Nephron (organoid): ENCODE results near the gene CSMD2.

Source experiments
- H3K27ac Mint-ChIP-seq, 3 experiments: 2 replicates each; pipeline ENCODE4 v1.8.0; 2020; ENCODE audit warnings: mixed read lengths in 3 of 3, mild to moderate bottlenecking in 2 of 3, moderate library complexity in 1 of 3
- H3K27me3 Mint-ChIP-seq: 2 replicates; pipeline ENCODE4 v1.8.0; 2021; ENCODE audit warnings: low read depth, mild to moderate bottlenecking, moderate library complexity, mixed read lengths
- H3K36me3 Mint-ChIP-seq: 2 replicates; pipeline ENCODE4 v1.8.0; 2020; ENCODE audit warnings: low read depth, mixed read lengths
- H3K4me1 Mint-ChIP-seq: 2 replicates; pipeline ENCODE4 v1.8.0; 2020; ENCODE audit warnings: mixed read lengths
- H3K4me3 Mint-ChIP-seq, 3 experiments: 2 replicates each; pipeline ENCODE4 v1.8.0; 2020; ENCODE audit warnings: mild to moderate bottlenecking in 3 of 3, mixed read lengths in 3 of 3, moderate library complexity in 2 of 3
- H3K9me3 Mint-ChIP-seq: 2 replicates; pipeline ENCODE4 v1.8.0; 2020; ENCODE audit warnings: mixed read lengths
- TF ChIP-seq, protein P1 (sequence below), 3 experiments: fragments of 200-600 bp; sonication (generic); IDR thresholded peaks; one replicate each; pipeline ENCODE4 v1.5.0; 2021; ENCODE audit warnings: antibody characterized with exemption in 3 of 3; ENCODE audit not compliant: unreplicated experiment in 3 of 3

CSMD2 gene

GRCh38 chr1:33854091-33854490, 310.9 kb downstream of the CSMD2 start:
- H3K4me1 Mint-ChIP-seq, result no peaks in the 10 kb centered on the region
- TF ChIP-seq, protein P1, sequence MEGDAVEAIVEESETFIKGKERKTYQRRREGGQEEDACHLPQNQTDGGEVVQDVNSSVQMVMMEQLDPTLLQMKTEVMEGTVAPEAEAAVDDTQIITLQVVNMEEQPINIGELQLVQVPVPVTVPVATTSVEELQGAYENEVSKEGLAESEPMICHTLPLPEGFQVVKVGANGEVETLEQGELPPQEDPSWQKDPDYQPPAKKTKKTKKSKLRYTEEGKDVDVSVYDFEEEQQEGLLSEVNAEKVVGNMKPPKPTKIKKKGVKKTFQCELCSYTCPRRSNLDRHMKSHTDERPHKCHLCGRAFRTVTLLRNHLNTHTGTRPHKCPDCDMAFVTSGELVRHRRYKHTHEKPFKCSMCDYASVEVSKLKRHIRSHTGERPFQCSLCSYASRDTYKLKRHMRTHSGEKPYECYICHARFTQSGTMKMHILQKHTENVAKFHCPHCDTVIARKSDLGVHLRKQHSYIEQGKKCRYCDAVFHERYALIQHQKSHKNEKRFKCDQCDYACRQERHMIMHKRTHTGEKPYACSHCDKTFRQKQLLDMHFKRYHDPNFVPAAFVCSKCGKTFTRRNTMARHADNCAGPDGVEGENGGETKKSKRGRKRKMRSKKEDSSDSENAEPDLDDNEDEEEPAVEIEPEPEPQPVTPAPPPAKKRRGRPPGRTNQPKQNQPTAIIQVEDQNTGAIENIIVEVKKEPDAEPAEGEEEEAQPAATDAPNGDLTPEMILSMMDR (IDR thresholded peaks at IDR 0.05; ENCODE audit: unreplicated experiment in 3 of 3), result no peak
- no peaks in the 10 kb centered on the region for H3K9me3 Mint-ChIP-seq
- peaks cover 32% of the 10 kb centered on the region for H3K27me3 Mint-ChIP-seq
- no peak overlapping the region for H3K27ac Mint-ChIP-seq
- H3K4me3 Mint-ChIP-seq, result no peak overlapping the region
- H3K36me3 Mint-ChIP-seq, result no peaks in the 10 kb centered on the region

DNA sequence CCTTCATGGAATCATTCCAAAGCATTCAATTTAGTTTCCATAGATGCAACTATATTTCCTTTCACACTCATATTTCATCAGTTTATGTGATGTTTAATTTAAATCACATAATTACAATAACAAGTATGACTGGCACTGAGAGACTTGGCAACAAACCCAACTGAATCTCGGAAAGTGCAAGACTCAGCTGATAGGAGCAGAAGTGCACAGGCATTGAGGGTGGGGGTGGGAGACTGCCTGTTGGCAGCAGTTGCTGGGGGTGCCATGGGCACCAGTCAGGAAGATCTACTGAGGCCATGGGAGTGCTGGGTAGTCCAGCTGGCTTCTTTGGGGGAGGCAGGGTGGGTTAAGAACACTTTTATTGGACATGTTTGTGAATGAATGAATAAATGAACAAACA, 311.6 kb downstream of the CSMD2 start:
- H3K9me3 Mint-ChIP-seq, result no peaks in the 10 kb centered on the region
- no peak overlapping the region for H3K4me3 Mint-ChIP-seq
- H3K4me1 Mint-ChIP-seq, result no peaks in the 10 kb centered on the region
- no peaks in the 10 kb centered on the region for H3K36me3 Mint-ChIP-seq
- no peak overlapping the region for H3K27ac Mint-ChIP-seq
- TF ChIP-seq, protein P1 (IDR thresholded peaks at IDR 0.05; ENCODE audit: unreplicated experiment in 3 of 3), result no peak
- peaks cover 32% of the 10 kb centered on the region for H3K27me3 Mint-ChIP-seq

DNA sequence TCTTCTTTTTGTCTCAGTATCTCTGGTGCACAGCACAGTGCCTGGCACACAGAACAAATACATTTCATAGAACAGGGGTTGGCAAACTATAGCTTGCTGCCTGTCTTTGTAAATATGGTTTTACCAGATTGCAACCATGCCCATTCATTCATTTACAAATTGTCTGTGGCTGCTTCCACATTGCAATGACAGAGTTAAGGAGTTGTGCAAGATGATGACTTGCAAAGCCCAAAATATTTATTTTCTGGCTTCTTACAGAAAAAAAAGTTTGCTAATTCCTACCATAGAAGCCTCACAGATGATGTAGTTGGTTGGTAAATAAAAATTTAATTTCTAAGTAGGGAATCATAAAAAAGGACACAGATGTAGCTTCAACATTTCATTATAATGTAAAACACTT, 312.3 kb downstream of the CSMD2 start:
- Mint-ChIP-seq H3K9me3 (no peaks in the 10 kb centered on the region), H3K27me3 (peaks cover 32% of the 10 kb centered on the region)

GRCh38 chr1:33850481-33850880, 314.5 kb downstream of the CSMD2 start:
- Mint-ChIP-seq H3K36me3 (no peaks in the 10 kb centered on the region), H3K4me3 (no peak overlapping the region), H3K27ac (no peak overlapping the region), H3K4me1 (peaks cover 8% of the 10 kb centered on the region), H3K27me3 (peaks cover 24% of the 10 kb centered on the region), H3K9me3 (no peaks in the 10 kb centered on the region)
- TF ChIP-seq, protein P1 (IDR thresholded peaks at IDR 0.05; ENCODE audit: unreplicated experiment in 3 of 3), result no peak

More for the DNA sequence above, 312.3 kb downstream of the CSMD2 start:
- H3K4me1 Mint-ChIP-seq, result no peaks in the 10 kb centered on the region
- TF ChIP-seq, protein P1 (IDR thresholded peaks at IDR 0.05; ENCODE audit: unreplicated experiment in 3 of 3), result no peak
- H3K4me3 Mint-ChIP-seq, result no peak overlapping the region
- H3K27ac Mint-ChIP-seq, result no peak overlapping the region
- H3K36me3 Mint-ChIP-seq, result no peaks in the 10 kb centered on the region

DNA sequence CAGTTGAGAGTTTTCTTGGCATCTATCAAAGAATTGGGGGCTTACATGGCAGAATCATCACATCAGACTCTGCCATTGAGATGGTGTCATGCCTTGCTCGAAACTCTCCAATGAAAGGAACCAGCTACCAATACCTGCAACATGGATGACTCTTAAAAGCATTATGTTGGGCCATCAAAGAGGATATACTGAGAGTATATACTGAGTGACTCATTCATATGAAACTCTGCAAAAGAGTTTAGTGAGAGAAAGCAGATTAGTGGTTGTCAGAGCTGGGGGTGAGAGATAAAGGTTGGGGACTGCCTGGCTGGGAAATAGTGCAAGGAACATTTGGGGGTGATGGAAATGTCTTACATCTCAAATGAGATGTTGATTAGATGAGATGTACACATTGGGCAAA, 315.8 kb downstream of the CSMD2 start:
- TF ChIP-seq, protein P1 (IDR thresholded peaks at IDR 0.05; ENCODE audit: unreplicated experiment in 3 of 3), result no peak
- Mint-ChIP-seq H3K27ac (no peak overlapping the region), H3K4me1 (peaks cover 15% of the 10 kb centered on the region), H3K36me3 (no peaks in the 10 kb centered on the region), H3K4me3 (no peak overlapping the region), H3K9me3 (no peaks in the 10 kb centered on the region), H3K27me3 (peaks cover 20% of the 10 kb centered on the region)

- Mint-ChIP-seq H3K27ac (no peak overlapping the region), H3K27me3 (peaks cover 21% of the 10 kb centered on the region), H3K9me3 (no peaks in the 10 kb centered on the region), H3K4me1 (peaks cover 15% of the 10 kb centered on the region), H3K36me3 (no peaks in the 10 kb centered on the region), H3K4me3 (no peak overlapping the region)
- TF ChIP-seq, protein P1 (IDR thresholded peaks at IDR 0.05; ENCODE audit: unreplicated experiment in 3 of 3), result no peak
Measured at GRCh38 chr1:33848205-33848937, 316.7 kb downstream of the CSMD2 start.
